Effector memory CD4-positive, alpha-beta T cell (primary cell): ENCODE results near the gene LRRC56.

ENCODE experiments used
- DNase-seq, 3 donors: peaks; one replicate each; pipeline ENCODE4 v3.0.0-alpha.2; 2020
- H3K27ac ChIP-seq: 2 replicates; pipeline ENCODE4 v1.7.0; 2013; ENCODE audit warnings: mild to moderate bottlenecking, low read length, moderate library complexity; ENCODE audit not compliant: insufficient read depth, poor library complexity, severe bottlenecking
- H3K27me3 ChIP-seq: replicated peaks from 2 replicates; pipeline ENCODE4 v1.7.0; 2013; ENCODE audit warnings: mild to moderate bottlenecking, low read length; ENCODE audit not compliant: insufficient read depth, control insufficient read depth, poor library complexity, severe bottlenecking
- H3K36me3 ChIP-seq: 2 replicates; pipeline ENCODE4 v1.7.0; 2013; ENCODE audit warnings: mild to moderate bottlenecking, low read length, moderate library complexity; ENCODE audit not compliant: control insufficient read depth, insufficient read depth
- H3K4me1 ChIP-seq: 2 replicates; pipeline ENCODE4 v1.7.0; 2013; ENCODE audit warnings: low read length, mild to moderate bottlenecking; ENCODE audit not compliant: control insufficient read depth, insufficient read depth, poor library complexity, severe bottlenecking
- H3K4me3 ChIP-seq: 2 replicates; pipeline ENCODE4 v1.7.0; 2013; ENCODE audit warnings: low read length, low read depth, mild to moderate bottlenecking; ENCODE audit not compliant: insufficient read depth, poor library complexity, severe bottlenecking
- H3K9me3 ChIP-seq: 2 replicates; pipeline ENCODE4 v1.7.0; 2013; ENCODE audit warnings: mild to moderate bottlenecking, low read length, moderate library complexity; ENCODE audit not compliant: control insufficient read depth

The LRRC56 gene

DNA sequence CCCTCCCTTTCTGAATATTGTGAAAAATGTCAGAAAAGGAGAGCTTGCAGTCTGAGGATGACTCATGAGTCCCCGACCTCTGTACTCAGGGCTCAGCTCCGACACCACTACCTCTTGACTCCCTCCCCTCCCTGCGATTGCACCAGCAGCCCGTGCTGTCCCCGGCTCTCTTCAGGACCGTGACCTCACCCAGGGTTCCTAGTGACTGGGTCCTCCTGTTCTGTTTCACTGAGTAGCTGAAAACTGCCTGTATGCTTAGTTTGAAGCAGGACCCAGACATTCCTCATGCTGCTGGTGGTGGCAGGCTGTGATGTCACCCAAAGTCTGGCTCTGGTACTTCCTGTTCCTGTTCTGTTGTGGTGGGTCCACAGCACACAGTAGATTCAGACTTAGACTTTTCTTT, 50.7 kb downstream of the LRRC56 start:
- no peaks in the 10 kb centered on the region for H3K9me3 ChIP-seq
- peak; percentile 50 to 76 (median 51) for DNase-seq
- no peak overlapping the region for H3K4me3 ChIP-seq
- H3K27ac ChIP-seq = peak overlapping the region; percentile 67
- H3K4me1 ChIP-seq = peaks cover 15% of the 10 kb centered on the region
- H3K36me3 ChIP-seq = peaks cover 65% of the 10 kb centered on the region
- no peaks in the 10 kb centered on the region for H3K27me3 ChIP-seq

GRCh38 chr11:589798-590197, 52.5 kb downstream of the LRRC56 start:
- H3K36me3 ChIP-seq = peaks cover 67% of the 10 kb centered on the region

DNA sequence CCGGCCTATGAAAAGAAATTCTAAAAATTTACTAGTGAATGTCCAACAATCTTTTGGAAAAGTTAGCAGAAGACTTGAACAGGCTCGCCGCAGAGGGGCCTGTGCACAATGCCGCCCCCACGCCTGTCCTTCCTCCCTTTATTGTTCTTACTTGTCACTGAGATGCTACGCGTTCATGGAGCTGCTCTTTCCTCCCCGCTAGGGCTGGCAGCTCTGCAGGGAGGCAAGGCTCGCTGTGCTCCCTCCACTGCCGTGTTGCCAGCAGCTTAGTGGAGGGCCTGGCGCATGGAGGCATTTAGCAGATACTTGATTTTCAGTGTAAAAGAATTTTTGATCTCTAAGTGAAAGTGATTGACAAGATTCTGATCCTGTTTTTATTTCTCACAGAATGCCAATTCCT, 53.7 kb downstream of the LRRC56 start:
- peaks cover 72% of the 10 kb centered on the region for H3K36me3 ChIP-seq
- H3K27ac ChIP-seq = no peak overlapping the region
- H3K4me3 ChIP-seq = no peak overlapping the region
- DNase-seq = no peak
- no peaks in the 10 kb centered on the region for H3K9me3 ChIP-seq
- H3K4me1 ChIP-seq = peaks cover 15% of the 10 kb centered on the region
- H3K27me3 ChIP-seq = no peaks in the 10 kb centered on the region

More at GRCh38 chr11:589798-590197, 52.5 kb downstream of the LRRC56 start:
- Histone ChIP-seq H3K4me3 (no peak overlapping the region), H3K4me1 (peaks cover 15% of the 10 kb centered on the region), H3K27me3 (no peaks in the 10 kb centered on the region), H3K27ac (no peak overlapping the region), H3K9me3 (no peaks in the 10 kb centered on the region)
- DNase-seq = no peak

DNA sequence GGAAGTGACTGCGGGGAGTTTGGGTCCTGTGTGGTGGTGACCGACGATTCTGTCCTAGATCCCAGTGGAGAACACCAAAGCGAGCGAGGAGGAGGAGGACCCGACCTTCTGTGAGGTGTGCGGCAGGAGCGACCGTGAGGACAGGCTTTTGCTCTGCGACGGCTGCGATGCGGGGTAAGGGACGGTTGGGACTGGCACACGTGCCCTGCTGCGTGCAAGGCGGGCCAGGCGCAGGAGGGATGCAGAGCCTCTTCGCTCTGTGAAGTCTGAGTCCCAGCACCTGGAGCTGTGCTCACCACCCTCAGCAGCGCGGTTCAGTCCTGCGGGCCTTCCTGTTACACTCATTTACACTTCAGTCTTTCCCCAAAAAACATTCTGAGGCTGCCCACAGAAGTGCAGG, 55.2 kb downstream of the LRRC56 start:
- Histone ChIP-seq H3K27me3 (no peaks in the 10 kb centered on the region), H3K4me1 (peaks cover 5% of the 10 kb centered on the region)

DNA sequence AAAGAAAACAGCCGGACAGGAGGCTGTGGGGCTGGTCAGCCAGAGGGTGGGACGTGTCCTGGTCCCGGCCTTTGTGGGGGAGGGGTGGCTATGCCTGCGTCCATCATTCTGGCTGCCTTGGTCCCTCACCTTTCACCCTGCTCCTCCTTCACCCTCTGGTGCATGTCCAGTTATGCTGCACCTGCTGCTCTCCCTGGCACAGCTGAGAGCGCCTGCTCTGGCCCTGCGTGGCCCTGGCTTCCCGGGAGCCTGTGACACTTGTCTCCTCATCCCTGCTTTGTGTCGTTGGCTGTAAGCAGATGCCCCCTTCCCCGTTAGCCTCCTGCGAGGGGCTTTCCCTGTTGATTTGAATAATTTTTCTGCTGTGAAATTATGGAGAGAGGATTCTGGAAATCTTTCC, 55.6 kb downstream of the LRRC56 start:
- H3K27ac ChIP-seq = no peak overlapping the region
- no peaks in the 10 kb centered on the region for H3K9me3 ChIP-seq
- no peaks in the 10 kb centered on the region for H3K27me3 ChIP-seq
- peaks cover 75% of the 10 kb centered on the region for H3K36me3 ChIP-seq
- H3K4me1 ChIP-seq = peaks cover 1% of the 10 kb centered on the region
- no peak for DNase-seq
- no peak overlapping the region for H3K4me3 ChIP-seq

More for the DNA sequence above, 55.2 kb downstream of the LRRC56 start:
- Histone ChIP-seq H3K9me3 (no peaks in the 10 kb centered on the region), H3K4me3 (no peak overlapping the region), H3K27ac (no peak overlapping the region), H3K36me3 (peaks cover 72% of the 10 kb centered on the region)
- DNase-seq = no peak

DNA sequence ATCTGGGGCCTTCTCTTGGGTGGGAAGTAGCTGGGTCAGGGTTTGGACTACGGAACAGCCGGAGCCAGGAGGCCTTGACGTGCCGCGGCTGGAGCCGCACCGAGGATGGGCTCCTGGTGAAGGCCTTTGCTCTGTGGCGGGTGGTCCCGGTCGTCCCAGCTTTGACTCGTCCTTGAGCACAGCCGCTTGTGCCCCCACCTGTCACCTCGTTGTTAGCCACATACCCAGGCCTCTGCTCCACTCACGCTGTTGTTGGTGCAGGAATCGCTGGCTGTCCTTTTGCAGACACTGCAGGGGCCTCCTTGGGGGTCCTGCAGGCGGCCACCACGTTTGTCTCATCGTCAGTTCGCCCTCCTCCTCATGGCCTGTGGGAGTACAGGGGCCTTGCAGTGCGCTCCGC, 56.0 kb downstream of the LRRC56 start:
- Histone ChIP-seq H3K27ac (no peak overlapping the region), H3K36me3 (peaks cover 80% of the 10 kb centered on the region), H3K4me1 (no peaks in the 10 kb centered on the region), H3K9me3 (no peaks in the 10 kb centered on the region), H3K4me3 (no peak overlapping the region), H3K27me3 (no peaks in the 10 kb centered on the region)
- DNase-seq = no peak

DNA sequence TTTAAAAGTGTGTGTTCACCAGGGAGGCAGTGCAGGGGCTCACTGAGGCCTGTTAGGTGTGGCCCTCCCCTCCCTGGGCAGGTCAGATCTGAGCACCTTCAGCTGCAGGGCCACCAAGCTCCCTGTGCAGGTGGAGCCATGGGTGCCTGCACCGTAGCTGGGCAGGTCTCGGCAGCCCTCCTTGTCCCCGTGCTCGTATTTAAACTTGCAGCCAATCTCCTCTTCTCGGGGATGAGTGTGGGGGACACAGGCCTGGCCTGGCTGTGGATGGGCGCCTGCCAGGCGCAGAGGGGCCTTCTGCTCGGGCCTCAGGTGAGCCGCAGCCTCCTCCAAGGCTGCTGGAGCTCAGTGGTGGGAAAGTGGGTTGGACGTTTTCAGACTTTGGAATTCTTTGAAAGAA, 58.1 kb downstream of the LRRC56 start:
- Histone ChIP-seq H3K4me1 (no peaks in the 10 kb centered on the region), H3K27ac (no peak overlapping the region), H3K4me3 (no peak overlapping the region), H3K9me3 (no peaks in the 10 kb centered on the region), H3K36me3 (peaks cover 77% of the 10 kb centered on the region), H3K27me3 (no peaks in the 10 kb centered on the region)
- no peak for DNase-seq

GRCh38 chr11:596374-596773, 59.0 kb downstream of the LRRC56 start:
- Histone ChIP-seq H3K27me3 (no peaks in the 10 kb centered on the region), H3K27ac (peak overlapping the region; percentile 21), H3K9me3 (no peaks in the 10 kb centered on the region), H3K4me1 (no peaks in the 10 kb centered on the region), H3K36me3 (peaks cover 76% of the 10 kb centered on the region), H3K4me3 (no peak overlapping the region)
- DNase-seq = no peak

- no peak overlapping the region for H3K27ac ChIP-seq
- H3K4me3 ChIP-seq = no peak overlapping the region
- DNase-seq = no peak
- peaks cover 78% of the 10 kb centered on the region for H3K36me3 ChIP-seq
- H3K27me3 ChIP-seq = no peaks in the 10 kb centered on the region
- no peaks in the 10 kb centered on the region for H3K4me1 ChIP-seq
- H3K9me3 ChIP-seq = no peaks in the 10 kb centered on the region
Measured at GRCh38 chr11:597166-597725, 59.9 kb downstream of the LRRC56 start.

DNA sequence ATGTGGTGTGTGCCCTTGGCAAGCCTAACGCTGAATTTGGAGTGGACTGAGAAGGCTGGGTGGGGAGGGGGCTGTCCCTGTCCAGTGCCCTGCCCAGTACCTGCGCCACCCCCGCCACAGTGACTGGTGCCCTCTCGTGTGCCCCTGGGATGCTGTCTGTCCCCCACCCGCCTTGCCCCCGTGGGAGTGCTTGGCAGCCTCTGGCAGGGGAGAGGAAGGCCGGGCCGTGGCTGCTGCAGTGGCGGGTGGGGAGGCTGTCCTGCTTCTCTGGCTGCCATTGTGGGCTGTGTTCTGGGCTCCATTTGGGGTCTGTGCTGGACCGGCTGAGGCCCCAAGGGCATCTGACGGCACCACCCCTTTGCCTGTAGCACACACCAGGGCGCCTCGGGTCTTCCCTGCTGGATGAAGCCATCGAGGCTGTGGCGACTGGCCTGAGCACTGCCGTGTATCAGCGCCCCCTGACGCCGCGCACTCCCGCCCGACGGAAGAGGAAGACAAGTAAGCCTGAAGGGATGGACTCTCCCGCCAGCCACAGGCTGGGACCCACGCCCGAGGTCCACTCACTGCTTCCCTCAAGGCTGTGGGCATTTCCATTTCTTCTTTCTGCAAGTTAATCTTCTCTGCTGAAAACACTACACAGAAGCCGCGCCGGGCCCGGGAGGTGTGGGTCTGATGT, 60.8 kb downstream of the LRRC56 start:
- Histone ChIP-seq H3K4me1 (no peaks in the 10 kb centered on the region), H3K9me3 (no peaks in the 10 kb centered on the region), H3K36me3 (peaks cover 76% of the 10 kb centered on the region), H3K4me3 (no peak overlapping the region), H3K27me3 (no peaks in the 10 kb centered on the region), H3K27ac (no peak overlapping the region)
- no peak for DNase-seq
